Gastroesophageal sphincter (tissue), 3 donors: ENCODE results near the gene DDX1.

Experiments
- EP300 ChIP-seq: sonication (generic); formaldehyde crosslinking; IDR thresholded peaks from one replicate; pipeline ENCODE4 v1.6.1; 2017; ENCODE audit warnings: antibody characterized with exemption, mild to moderate bottlenecking
- POLR2A ChIP-seq, 2 donors: fragments of 450-650 bp; IDR thresholded peaks; one replicate each; pipeline ENCODE4 v1.6.1; 2017; ENCODE audit warnings: antibody characterized with exemption in 2 of 2, mild to moderate bottlenecking in 2 of 2, moderate library complexity in 1 of 2
- POLR2AphosphoS5 ChIP-seq: sonication (generic); formaldehyde crosslinking; IDR thresholded peaks from one replicate; pipeline ENCODE4 v1.6.1; 2017; ENCODE audit warnings: antibody characterized with exemption
- TF ChIP-seq, protein P1 (sequence below), 4 experiments: fragments of 200-600 bp in 2 of 4; fragments of 450-650 bp in 2 of 4; sonication (generic) in 1 of 4; IDR thresholded peaks; one replicate each; pipeline ENCODE4 v1.5.1; 2017 to 2019; ENCODE audit warnings: antibody characterized with exemption in 4 of 4, mild to moderate bottlenecking in 2 of 4, moderate library complexity in 2 of 4

DNA sequence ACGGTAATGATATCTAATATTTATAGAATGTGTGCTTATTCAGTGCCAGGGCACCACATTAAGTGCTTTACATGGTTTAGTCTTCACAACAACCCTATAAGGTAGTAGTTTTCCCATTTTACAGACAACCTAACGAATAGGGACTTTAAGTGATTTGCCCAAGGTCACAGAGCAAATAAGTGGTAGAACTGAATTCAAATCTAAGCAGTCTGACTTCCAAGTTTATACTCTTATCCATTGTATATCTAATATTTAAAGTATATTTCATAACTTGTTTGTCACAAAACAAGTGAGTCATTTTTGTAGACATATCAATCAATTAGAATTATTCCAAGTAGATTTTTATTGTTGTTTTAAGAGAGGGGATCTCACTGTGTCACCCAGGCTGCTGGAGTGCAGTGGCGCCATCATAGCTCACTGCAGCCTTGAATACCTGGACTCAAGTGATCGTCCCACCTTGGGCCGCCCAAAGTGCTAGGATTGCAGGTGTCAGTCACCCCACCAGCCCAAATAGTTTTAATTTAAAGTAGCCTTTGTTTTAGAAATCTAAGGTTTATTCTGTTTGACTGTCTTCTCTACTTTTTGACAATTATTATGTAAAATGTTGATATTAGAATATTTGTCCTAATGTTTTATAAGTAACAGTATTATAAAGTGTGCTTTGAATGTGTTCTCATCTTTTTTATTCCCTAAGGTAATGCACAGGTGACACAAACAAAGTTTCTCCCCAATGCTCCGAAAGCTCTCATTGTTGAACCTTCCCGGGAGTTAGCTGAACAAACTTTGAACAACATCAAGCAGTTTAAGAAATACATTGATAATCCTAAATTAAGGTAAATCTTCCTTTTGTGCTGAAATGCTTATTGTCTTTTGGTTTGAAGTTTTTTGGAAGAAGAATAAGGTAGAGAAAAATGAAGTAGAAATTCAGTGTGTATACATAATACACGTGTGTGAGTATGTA lies 15.1 kb downstream of the DDX1 start:
- TF ChIP-seq, protein P1, sequence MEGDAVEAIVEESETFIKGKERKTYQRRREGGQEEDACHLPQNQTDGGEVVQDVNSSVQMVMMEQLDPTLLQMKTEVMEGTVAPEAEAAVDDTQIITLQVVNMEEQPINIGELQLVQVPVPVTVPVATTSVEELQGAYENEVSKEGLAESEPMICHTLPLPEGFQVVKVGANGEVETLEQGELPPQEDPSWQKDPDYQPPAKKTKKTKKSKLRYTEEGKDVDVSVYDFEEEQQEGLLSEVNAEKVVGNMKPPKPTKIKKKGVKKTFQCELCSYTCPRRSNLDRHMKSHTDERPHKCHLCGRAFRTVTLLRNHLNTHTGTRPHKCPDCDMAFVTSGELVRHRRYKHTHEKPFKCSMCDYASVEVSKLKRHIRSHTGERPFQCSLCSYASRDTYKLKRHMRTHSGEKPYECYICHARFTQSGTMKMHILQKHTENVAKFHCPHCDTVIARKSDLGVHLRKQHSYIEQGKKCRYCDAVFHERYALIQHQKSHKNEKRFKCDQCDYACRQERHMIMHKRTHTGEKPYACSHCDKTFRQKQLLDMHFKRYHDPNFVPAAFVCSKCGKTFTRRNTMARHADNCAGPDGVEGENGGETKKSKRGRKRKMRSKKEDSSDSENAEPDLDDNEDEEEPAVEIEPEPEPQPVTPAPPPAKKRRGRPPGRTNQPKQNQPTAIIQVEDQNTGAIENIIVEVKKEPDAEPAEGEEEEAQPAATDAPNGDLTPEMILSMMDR (IDR thresholded peaks at IDR 0.05): no peak
- TF ChIP-seq POLR2AphosphoS5 (no peak), POLR2A (IDR thresholded peaks at IDR 0.05) (no peak), EP300 (no peak)
